Measurements from ENCODE around the gene FOXD4L6.
"Not testable (repeated sequence)": the region's sequence is repeated elsewhere in the genome, so short reads cannot be mapped to it uniquely, and the experiment has no call there.

- TF ChIP-seq EZH2 (IDR thresholded peaks at IDR 0.05; ENCODE audit: insufficient read depth, low read length); CTCF (IDR thresholded peaks at IDR 0.05; ENCODE audit: insufficient read depth, low read depth, low read length): not testable (repeated sequence)
These were observed 21.9 kb downstream of the FOXD4L6 start for GRCh38 chr9:41106472-41107116.

Data from astrocyte (in vitro differentiated cells and primary cell).